Measurements from ENCODE around the gene CEBPE. TPM values are rescaled to one million over a fixed set of nuclear protein-coding genes. Genes with fewer than 3 reads are reported as not detected.

CEBPE gene
- total RNA-seq, 4 donors from 2014 or later = not detected

DNA sequence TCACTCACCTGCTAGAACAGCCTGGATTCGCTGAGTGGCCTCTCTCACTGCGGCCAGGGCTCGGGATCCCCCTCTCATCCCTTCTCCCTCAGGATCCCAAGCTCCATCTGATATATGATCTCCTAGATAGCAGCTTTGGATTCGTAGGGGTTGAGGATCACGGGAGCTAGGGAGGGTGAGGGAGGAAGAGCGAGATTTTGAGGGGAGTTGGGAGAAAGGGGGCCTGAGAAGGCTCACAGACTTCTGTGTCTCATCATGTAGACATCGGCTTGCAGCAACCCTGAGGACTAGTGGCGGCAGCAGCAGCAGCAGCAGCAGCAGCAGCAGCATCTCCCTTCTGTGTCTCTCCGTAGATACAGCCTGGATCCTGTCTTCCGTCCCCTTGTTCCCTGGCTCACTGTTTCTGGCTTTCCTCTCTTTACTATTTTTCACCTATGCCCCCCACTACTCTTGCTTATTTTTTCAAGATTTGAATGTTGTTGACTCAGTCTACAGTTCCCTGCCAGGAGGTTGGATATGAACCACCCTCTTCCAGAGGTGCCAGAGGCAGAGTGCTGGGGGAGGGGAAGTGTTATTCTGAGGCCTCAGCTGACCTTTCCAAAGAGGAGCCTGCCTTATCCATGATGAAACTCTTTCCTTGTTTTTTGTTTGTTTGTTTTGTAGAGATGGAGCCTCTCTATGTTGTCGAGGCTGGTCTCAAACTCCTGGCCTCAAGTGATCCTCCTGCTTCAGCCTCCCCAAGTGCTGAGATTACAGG is 14.3 kb downstream of the CEBPE start, which contains the start of gene CIROP:
Gene CIROP (minus strand): TSS at position 399 of the 757 bp plus-strand sequence. CDS start 69 bp downstream, at position 330.
- Histone ChIP-seq H3K9me3 (no peaks in the 10 kb centered on the region), H3K36me3 (no peaks in the 10 kb centered on the region), H3K27me3 (no peaks in the 10 kb centered on the region), H3K27ac (no peak within 1 kb of the TSS), H3K4me1 (no peaks in the 10 kb centered on the region), H3K4me3 (no peak within 1 kb of the TSS)
- intact Hi-C loops (cut with DNase I; ENCODE audit: low total_unique reads) (no loop called here), in situ Hi-C loops (cut with MboI; ENCODE audit: low sequenced_read_pairs in 4 of 4) (loop anchor here in 2 of 4 donors (25.0 kb wide), 1 partner anchor 183 kb away; the partner anchor contains the start of gene HOMEZ (in 2 of the 2))
- TF ChIP-seq CTCF (IDR thresholded peaks at IDR 0.05 in 4 of 5, conservative IDR thresholded peaks at IDR 0.05 in 1 of 5) = no peak
- DNase-seq (no peak), ATAC-seq (no peak)

DNA sequence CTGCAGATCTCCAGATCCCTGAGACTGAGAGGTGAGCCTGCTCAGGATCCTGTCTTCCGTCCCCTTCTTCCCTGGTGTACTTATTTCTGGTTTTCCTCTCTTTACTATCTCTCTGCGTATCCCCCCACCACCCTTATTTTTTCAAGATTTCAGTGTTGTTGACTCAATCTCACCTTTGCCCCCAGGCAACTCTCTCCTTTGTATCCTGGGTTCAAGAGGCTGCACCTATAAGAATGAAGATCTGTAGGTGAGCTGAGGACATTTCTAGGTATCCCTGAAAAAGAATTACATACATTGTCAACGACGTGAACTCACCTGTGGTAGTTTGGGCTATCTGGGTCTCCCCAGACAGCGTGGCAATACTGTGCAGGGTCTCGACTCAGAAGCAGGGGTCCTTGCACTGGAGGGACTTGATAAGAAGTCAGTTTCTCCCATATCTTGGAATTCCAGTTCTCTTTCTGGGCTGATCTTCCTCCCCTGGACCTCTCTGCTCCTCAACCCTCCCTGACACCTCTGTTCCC is 14.9 kb downstream of the CEBPE start:
- no peaks in the 10 kb centered on the region for H3K27me3 ChIP-seq
- intact Hi-C loops (cut with DNase I; ENCODE audit: low total_unique reads) = no loop called here
- DNase-seq (no peak), ATAC-seq (no peak)
- no peaks in the 10 kb centered on the region for H3K9me3 ChIP-seq
- no peak overlapping the region for H3K27ac ChIP-seq
- H3K4me1 ChIP-seq = no peaks in the 10 kb centered on the region
- no peak overlapping the region for H3K4me3 ChIP-seq
- no peaks in the 10 kb centered on the region for H3K36me3 ChIP-seq
- TF ChIP-seq POLR2A (IDR thresholded peaks at IDR 0.05) = no peak
- no peak for TF ChIP-seq CTCF (IDR thresholded peaks at IDR 0.05 in 4 of 5, conservative IDR thresholded peaks at IDR 0.05 in 1 of 5)
- in situ Hi-C loops (cut with MboI; ENCODE audit: low sequenced_read_pairs in 4 of 4) = loop anchor here in 2 of 4 donors (25.0 kb wide), 1 partner anchor 183 kb away; the partner anchor contains the start of gene HOMEZ (in 2 of the 2)

DNA sequence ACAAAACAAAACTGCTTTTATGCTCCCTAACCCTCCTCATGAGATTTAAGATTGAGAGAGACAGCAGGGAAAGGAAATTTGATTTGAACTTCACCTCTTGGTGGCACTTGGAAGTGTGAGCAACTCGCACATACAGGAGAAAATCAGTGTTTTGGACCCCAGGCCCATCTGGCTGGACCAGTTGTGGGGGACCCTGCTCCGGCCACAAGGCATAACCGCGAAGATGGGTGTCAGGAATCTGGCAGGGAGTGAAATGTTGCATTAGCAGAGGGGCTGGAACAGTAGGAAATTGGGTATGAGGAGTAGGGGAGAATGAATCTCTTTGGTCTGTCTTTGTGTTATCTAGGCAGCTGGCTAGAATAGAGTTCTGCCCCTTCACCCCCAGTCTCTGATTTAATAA is 15.5 kb downstream of the CEBPE start:
- Histone ChIP-seq H3K9me3 (no peaks in the 10 kb centered on the region), H3K4me1 (no peaks in the 10 kb centered on the region), H3K36me3 (no peaks in the 10 kb centered on the region), H3K27ac (no peak overlapping the region), H3K4me3 (no peak overlapping the region), H3K27me3 (no peaks in the 10 kb centered on the region)
- ATAC-seq (no peak), DNase-seq (no peak)
- no peak for TF ChIP-seq CTCF (IDR thresholded peaks at IDR 0.05 in 4 of 5, conservative IDR thresholded peaks at IDR 0.05 in 1 of 5)
- no peak for TF ChIP-seq POLR2A (IDR thresholded peaks at IDR 0.05)
- in situ Hi-C loops (cut with MboI; ENCODE audit: low sequenced_read_pairs in 4 of 4) = loop anchor here in 2 of 4 donors (25.0 kb wide), 1 partner anchor 184 kb away; the partner anchor contains the start of gene HOMEZ (in 2 of the 2)
- intact Hi-C loops (cut with DNase I; ENCODE audit: low total_unique reads) = no loop called here

GRCh38 chr14:23102801-23103200 is 16.3 kb downstream of the CEBPE start:
- DNase-seq = no peak
- Histone ChIP-seq H3K27me3 (no peaks in the 10 kb centered on the region), H3K27ac (no peak overlapping the region), H3K9me3 (no peaks in the 10 kb centered on the region), H3K4me1 (peaks cover 0 to under 1% of the 10 kb centered on the region in 2 donors), H3K4me3 (no peak overlapping the region), H3K36me3 (peaks cover 0 to 8% of the 10 kb centered on the region in 2 donors)
- in situ Hi-C loops (cut with MboI; ENCODE audit: low sequenced_read_pairs in 4 of 4) (loop anchor here in 2 of 4 donors (25.0 kb wide), 1 partner anchor 184 kb away; the partner anchor contains the start of gene HOMEZ (in 2 of the 2)), intact Hi-C loops (cut with DNase I; ENCODE audit: low total_unique reads) (no loop called here)
- ATAC-seq = no peak
- no peak for TF ChIP-seq POLR2A (IDR thresholded peaks at IDR 0.05)
- no peak for TF ChIP-seq CTCF (IDR thresholded peaks at IDR 0.05 in 4 of 5, conservative IDR thresholded peaks at IDR 0.05 in 1 of 5)
